ENCODE data around the gene DCDC2C.

DCDC2C gene

GRCh38 chr2:3868012-3868805, 164.8 kb downstream of the DCDC2C start:
- no peaks in the 10 kb centered on the region for H3K36me3 ChIP-seq (ENCODE audit: insufficient read depth, low read length)
- no peaks in the 10 kb centered on the region for H3K9me3 ChIP-seq (ENCODE audit: low read length)
- H3K27me3 ChIP-seq (ENCODE audit: insufficient read depth, low read length) = no peaks in the 10 kb centered on the region
- no peaks in the 10 kb centered on the region for H3K4me1 ChIP-seq (ENCODE audit: insufficient read depth, low read length)
- no peak overlapping the region for H3K4me3 ChIP-seq (ENCODE audit: low read length)
- H2AFZ ChIP-seq (ENCODE audit: low read depth, low read length) = no peak overlapping the region

- H3K9me3 ChIP-seq (ENCODE audit: low read length) = no peaks in the 10 kb centered on the region
- no peaks in the 10 kb centered on the region for H3K4me1 ChIP-seq (ENCODE audit: insufficient read depth, low read length)
- H2AFZ ChIP-seq (ENCODE audit: low read depth, low read length) = no peak overlapping the region
- H3K4me3 ChIP-seq (ENCODE audit: low read length) = no peak overlapping the region
- H3K27me3 ChIP-seq (ENCODE audit: insufficient read depth, low read length) = no peaks in the 10 kb centered on the region
- no peaks in the 10 kb centered on the region for H3K36me3 ChIP-seq (ENCODE audit: insufficient read depth, low read length)
Measured at GRCh38 chr2:3870222-3870621, 166.8 kb downstream of the DCDC2C start.

GRCh38 chr2:3871002-3871401, 167.6 kb downstream of the DCDC2C start:
- Histone ChIP-seq H3K4me3 (ENCODE audit: low read length) (no peak overlapping the region), H3K36me3 (ENCODE audit: insufficient read depth, low read length) (no peaks in the 10 kb centered on the region), H3K27me3 (ENCODE audit: insufficient read depth, low read length) (no peaks in the 10 kb centered on the region), H3K4me1 (ENCODE audit: insufficient read depth, low read length) (no peaks in the 10 kb centered on the region), H2AFZ (ENCODE audit: low read depth, low read length) (no peak overlapping the region), H3K9me3 (ENCODE audit: low read length) (no peaks in the 10 kb centered on the region)

GRCh38 chr2:3872451-3872850, 169.1 kb downstream of the DCDC2C start:
- Histone ChIP-seq H3K27me3 (ENCODE audit: insufficient read depth, low read length) (no peaks in the 10 kb centered on the region), H3K4me1 (ENCODE audit: insufficient read depth, low read length) (no peaks in the 10 kb centered on the region), H3K36me3 (ENCODE audit: insufficient read depth, low read length) (no peaks in the 10 kb centered on the region), H3K4me3 (ENCODE audit: low read length) (no peak overlapping the region), H2AFZ (ENCODE audit: low read depth, low read length) (no peak overlapping the region), H3K9me3 (ENCODE audit: low read length) (no peaks in the 10 kb centered on the region)

- no peaks in the 10 kb centered on the region for H3K9me3 ChIP-seq (ENCODE audit: low read length)
- H2AFZ ChIP-seq (ENCODE audit: low read depth, low read length) = no peak overlapping the region
- no peaks in the 10 kb centered on the region for H3K4me1 ChIP-seq (ENCODE audit: insufficient read depth, low read length)
- H3K4me3 ChIP-seq (ENCODE audit: low read length) = no peak overlapping the region
- H3K27me3 ChIP-seq (ENCODE audit: insufficient read depth, low read length) = no peaks in the 10 kb centered on the region
- H3K36me3 ChIP-seq (ENCODE audit: insufficient read depth, low read length) = no peaks in the 10 kb centered on the region
Measured at GRCh38 chr2:3873899-3874298, 170.5 kb downstream of the DCDC2C start.

GRCh38 chr2:3876221-3876620, 172.8 kb downstream of the DCDC2C start:
- H3K4me1 ChIP-seq (ENCODE audit: insufficient read depth, low read length) = no peaks in the 10 kb centered on the region
- H3K27me3 ChIP-seq (ENCODE audit: insufficient read depth, low read length) = no peaks in the 10 kb centered on the region
- no peaks in the 10 kb centered on the region for H3K36me3 ChIP-seq (ENCODE audit: insufficient read depth, low read length)
- H3K4me3 ChIP-seq (ENCODE audit: low read length) = no peak overlapping the region
- H3K9me3 ChIP-seq (ENCODE audit: low read length) = no peaks in the 10 kb centered on the region
- no peak overlapping the region for H2AFZ ChIP-seq (ENCODE audit: low read depth, low read length)

GRCh38 chr2:3876685-3877084, 173.3 kb downstream of the DCDC2C start:
- Histone ChIP-seq H3K9me3 (ENCODE audit: low read length) (no peaks in the 10 kb centered on the region), H3K36me3 (ENCODE audit: insufficient read depth, low read length) (no peaks in the 10 kb centered on the region), H3K4me3 (ENCODE audit: low read length) (no peak overlapping the region), H3K27me3 (ENCODE audit: insufficient read depth, low read length) (no peaks in the 10 kb centered on the region), H3K4me1 (ENCODE audit: insufficient read depth, low read length) (no peaks in the 10 kb centered on the region), H2AFZ (ENCODE audit: low read depth, low read length) (no peak overlapping the region)

- Histone ChIP-seq H3K4me1 (ENCODE audit: insufficient read depth, low read length) (no peaks in the 10 kb centered on the region), H3K36me3 (ENCODE audit: insufficient read depth, low read length) (no peaks in the 10 kb centered on the region), H3K4me3 (ENCODE audit: low read length) (no peak overlapping the region), H3K27me3 (ENCODE audit: insufficient read depth, low read length) (no peaks in the 10 kb centered on the region), H2AFZ (ENCODE audit: low read depth, low read length) (no peak overlapping the region), H3K9me3 (ENCODE audit: low read length) (no peaks in the 10 kb centered on the region)
Measured at GRCh38 chr2:3885629-3886628, 182.6 kb downstream of the DCDC2C start.

GRCh38 chr2:3895021-3895420, 191.6 kb downstream of the DCDC2C start:
- no peaks in the 10 kb centered on the region for H3K4me1 ChIP-seq (ENCODE audit: insufficient read depth, low read length)
- no peak overlapping the region for H3K4me3 ChIP-seq (ENCODE audit: low read length)
- H3K36me3 ChIP-seq (ENCODE audit: insufficient read depth, low read length) = no peaks in the 10 kb centered on the region
- no peaks in the 10 kb centered on the region for H3K9me3 ChIP-seq (ENCODE audit: low read length)
- no peaks in the 10 kb centered on the region for H3K27me3 ChIP-seq (ENCODE audit: insufficient read depth, low read length)
- no peak overlapping the region for H2AFZ ChIP-seq (ENCODE audit: low read depth, low read length)
